ENCODE measurements around the gene SDE2. TPM values are rescaled to one million over a fixed set of nuclear protein-coding genes. Genes with fewer than 3 reads are reported as not detected.
"Not testable (repeated sequence)": the region's sequence is repeated elsewhere in the genome, so short reads cannot be mapped to it uniquely, and the experiment has no call there.

SDE2 gene
- total RNA-seq, 1 donor from 2014 or later: 22.3 TPM

DNA sequence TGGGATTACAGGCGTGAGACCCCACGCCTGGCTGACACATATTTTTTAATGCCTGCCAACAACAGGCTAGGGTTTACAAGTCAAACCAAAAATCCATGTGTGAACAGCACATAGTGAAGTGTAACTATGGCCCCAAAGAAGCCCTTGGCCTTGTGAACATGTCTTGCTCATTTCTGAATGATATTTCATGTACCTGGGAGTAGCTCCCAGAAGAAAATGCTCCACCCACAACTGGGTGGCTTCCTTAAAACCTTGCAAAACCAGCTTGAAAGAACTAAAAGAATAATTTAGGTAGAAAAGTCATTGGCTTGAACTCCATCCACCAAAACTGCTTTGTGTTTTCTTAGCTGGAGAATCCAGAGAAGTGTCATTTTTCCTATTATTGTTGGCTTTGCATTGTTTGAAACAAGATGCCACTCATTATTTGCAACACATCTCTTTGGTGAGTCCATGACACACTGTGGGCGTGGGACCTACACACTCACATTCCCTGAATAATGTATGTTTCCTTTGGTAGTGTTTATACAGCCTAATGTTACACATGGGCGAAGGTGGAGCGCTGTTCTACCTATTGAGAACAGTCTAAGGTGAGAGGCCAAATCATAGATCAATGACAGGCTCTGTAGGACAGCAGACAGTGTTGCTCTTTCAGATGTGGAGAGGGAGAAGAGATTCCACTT lies 28.5 kb upstream of the SDE2 start:
- Mint-ChIP-seq H3K36me3 (ENCODE audit: low read depth) (no peaks in the 10 kb centered on the region), H3K27ac (no peak overlapping the region), H3K4me1 (ENCODE audit: low read depth) (peaks cover 5% of the 10 kb centered on the region), H3K9me3 (no peaks in the 10 kb centered on the region), H3K27me3 (ENCODE audit: low read depth) (no peaks in the 10 kb centered on the region), H3K4me3 (ENCODE audit: low read depth) (no peak overlapping the region)
- no peak for DNase-seq (ENCODE audit: low spot score)
- intact Hi-C loops (cut with micrococcal nuclease): no loop called here

DNA sequence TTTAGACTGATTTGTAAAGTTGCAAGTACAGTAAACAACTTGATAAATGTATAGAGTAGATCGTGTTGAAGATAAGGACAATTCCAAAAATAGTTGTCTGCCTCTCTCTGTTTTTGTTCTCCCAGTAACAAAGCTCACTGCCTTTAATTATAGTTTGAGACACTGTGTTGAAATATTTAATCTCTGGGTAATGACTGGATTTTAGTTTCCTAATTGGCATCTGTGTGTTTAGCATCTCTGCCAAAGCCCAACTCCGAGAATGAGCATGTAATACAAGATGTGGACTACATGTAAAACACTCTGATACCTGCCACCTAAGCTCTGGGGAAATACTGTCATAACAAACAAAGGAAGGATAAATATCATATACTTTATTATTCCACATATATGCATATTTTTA lies 27.7 kb upstream of the SDE2 start:
- peaks cover 1% of the 10 kb centered on the region for H3K27me3 Mint-ChIP-seq (ENCODE audit: low read depth)
- no peaks in the 10 kb centered on the region for H3K36me3 Mint-ChIP-seq (ENCODE audit: low read depth)
- peaks cover 5% of the 10 kb centered on the region for H3K4me1 Mint-ChIP-seq (ENCODE audit: low read depth)
- no peaks in the 10 kb centered on the region for H3K9me3 Mint-ChIP-seq
- no peak for DNase-seq (ENCODE audit: low spot score)
- H3K4me3 Mint-ChIP-seq (ENCODE audit: low read depth): no peak overlapping the region
- intact Hi-C loops (cut with micrococcal nuclease): no loop called here
- H3K27ac Mint-ChIP-seq: no peak overlapping the region

DNA sequence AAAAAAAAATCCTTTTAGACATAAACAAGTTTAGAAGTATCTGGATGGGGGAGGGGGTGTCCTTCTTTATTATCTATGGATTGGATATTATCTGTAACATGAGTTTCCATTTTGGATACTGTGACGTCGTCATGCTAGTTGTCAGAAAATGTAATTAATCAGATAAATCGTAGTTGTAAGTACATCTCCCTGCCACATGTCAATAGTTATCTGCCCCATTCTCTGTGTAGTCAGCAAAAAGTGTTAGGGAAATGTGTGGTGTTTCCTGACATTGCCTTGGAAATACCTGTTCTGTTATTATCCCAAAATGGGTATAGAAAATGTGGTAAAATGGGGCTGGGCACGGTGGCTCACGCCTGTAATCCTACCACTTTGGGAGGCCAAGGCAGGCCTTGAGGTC lies 24.6 kb upstream of the SDE2 start:
- DNase-seq (ENCODE audit: low spot score): no peak
- intact Hi-C loops (cut with micrococcal nuclease): no loop called here
- no peaks in the 10 kb centered on the region for H3K9me3 Mint-ChIP-seq
- no peak overlapping the region for H3K4me3 Mint-ChIP-seq (ENCODE audit: low read depth)
- H3K4me1 Mint-ChIP-seq (ENCODE audit: low read depth): peaks cover 5% of the 10 kb centered on the region
- H3K27ac Mint-ChIP-seq: no peak overlapping the region
- H3K36me3 Mint-ChIP-seq (ENCODE audit: low read depth): no peaks in the 10 kb centered on the region
- peaks cover 7% of the 10 kb centered on the region for H3K27me3 Mint-ChIP-seq (ENCODE audit: low read depth)

DNA sequence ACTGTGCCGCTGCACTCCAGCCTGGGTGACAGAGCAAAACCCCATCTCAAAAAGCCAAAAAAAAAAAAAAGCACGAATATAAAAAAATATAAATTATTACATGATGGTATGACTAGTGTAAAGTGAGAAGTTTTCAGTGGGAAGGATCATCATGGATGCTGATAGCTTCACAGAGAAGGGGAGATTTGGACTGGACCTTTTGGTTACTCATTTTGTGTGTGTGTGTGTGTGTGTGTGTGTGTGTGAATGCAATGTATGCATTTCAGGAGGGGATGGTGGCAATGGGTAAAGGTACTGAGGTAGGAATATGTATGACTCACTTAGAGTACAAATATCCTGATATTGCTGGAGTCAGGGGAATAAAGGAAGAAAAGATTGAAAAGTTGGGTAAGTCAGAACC lies 22.7 kb upstream of the SDE2 start:
- intact Hi-C loops (cut with micrococcal nuclease): no loop called here
- Mint-ChIP-seq H3K9me3 (no peaks in the 10 kb centered on the region), H3K36me3 (ENCODE audit: low read depth) (no peaks in the 10 kb centered on the region), H3K27ac (no peak overlapping the region), H3K4me1 (ENCODE audit: low read depth) (peaks cover 3% of the 10 kb centered on the region), H3K4me3 (ENCODE audit: low read depth) (no peak overlapping the region), H3K27me3 (ENCODE audit: low read depth) (peaks cover 10% of the 10 kb centered on the region)
- no peak for DNase-seq (ENCODE audit: low spot score)

GRCh38 chr1:226021401-226021800 lies 22.3 kb upstream of the SDE2 start:
- Mint-ChIP-seq H3K4me1 (ENCODE audit: low read depth) (no peaks in the 10 kb centered on the region), H3K4me3 (ENCODE audit: low read depth) (no peak overlapping the region), H3K9me3 (no peaks in the 10 kb centered on the region), H3K27ac (no peak overlapping the region), H3K27me3 (ENCODE audit: low read depth) (peaks cover 13% of the 10 kb centered on the region), H3K36me3 (ENCODE audit: low read depth) (no peaks in the 10 kb centered on the region)
- intact Hi-C loops (cut with micrococcal nuclease): no loop called here
- DNase-seq (ENCODE audit: low spot score): no peak

- DNase-seq (ENCODE audit: low spot score): no peak
- Mint-ChIP-seq H3K4me1 (ENCODE audit: low read depth) (no peaks in the 10 kb centered on the region), H3K4me3 (ENCODE audit: low read depth) (no peak overlapping the region), H3K36me3 (ENCODE audit: low read depth) (no peaks in the 10 kb centered on the region), H3K9me3 (no peaks in the 10 kb centered on the region), H3K27ac (no peak overlapping the region), H3K27me3 (ENCODE audit: low read depth) (peaks cover 15% of the 10 kb centered on the region)
- intact Hi-C loops (cut with micrococcal nuclease): no loop called here
These were observed 20.4 kb upstream of the SDE2 start for GRCh38 chr1:226019572-226019971.

DNA sequence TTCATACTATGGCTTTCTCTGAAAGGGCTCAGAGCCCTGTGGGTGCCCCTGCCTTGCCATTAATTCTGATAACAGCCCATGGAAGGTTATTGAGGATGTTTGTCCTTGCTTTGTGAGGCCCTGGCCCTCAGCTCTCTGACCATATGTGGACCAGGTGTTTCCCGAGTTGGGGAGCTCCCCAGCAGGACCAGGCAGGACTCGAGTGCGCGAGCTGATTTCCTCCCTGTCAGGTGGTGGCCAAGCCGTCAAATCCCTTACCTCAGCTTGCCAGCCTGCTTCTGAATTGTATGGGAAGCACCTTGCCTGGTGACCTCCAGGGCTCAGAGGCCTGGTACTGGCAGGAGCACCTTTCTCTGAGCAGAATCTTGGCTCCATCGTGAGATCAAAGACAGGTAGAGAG lies 17.9 kb upstream of the SDE2 start:
- no peak overlapping the region for H3K27ac Mint-ChIP-seq
- no peak overlapping the region for H3K4me3 Mint-ChIP-seq (ENCODE audit: low read depth)
- DNase-seq (ENCODE audit: low spot score): no peak
- H3K4me1 Mint-ChIP-seq (ENCODE audit: low read depth): no peaks in the 10 kb centered on the region
- intact Hi-C loops (cut with micrococcal nuclease): no loop called here
- H3K27me3 Mint-ChIP-seq (ENCODE audit: low read depth): peaks cover 21% of the 10 kb centered on the region
- H3K9me3 Mint-ChIP-seq: no peaks in the 10 kb centered on the region
- H3K36me3 Mint-ChIP-seq (ENCODE audit: low read depth): no peaks in the 10 kb centered on the region

DNA sequence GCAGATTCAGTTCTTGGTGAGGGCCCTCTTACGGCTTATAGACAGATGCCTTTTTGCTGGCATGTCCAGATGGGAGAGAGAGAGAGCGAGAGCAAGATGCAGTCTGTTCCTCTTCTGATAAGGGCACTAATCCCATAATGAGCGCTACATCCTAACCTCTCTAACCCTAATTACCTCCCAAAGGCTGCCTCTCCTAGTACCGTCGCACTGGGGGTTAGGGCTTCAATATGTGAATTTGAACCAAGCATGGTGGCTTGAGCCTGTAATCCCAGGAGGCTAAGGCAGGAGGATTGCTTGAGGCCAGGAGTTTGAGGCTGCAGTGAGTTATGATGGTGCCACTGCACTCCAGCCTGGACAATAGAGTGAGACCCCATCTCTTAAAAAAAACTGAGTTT lies 10.5 kb upstream of the SDE2 start:
- DNase-seq (ENCODE audit: low spot score): no peak
- peaks cover 11% of the 10 kb centered on the region for H3K4me1 Mint-ChIP-seq (ENCODE audit: low read depth)
- no peaks in the 10 kb centered on the region for H3K36me3 Mint-ChIP-seq (ENCODE audit: low read depth)
- H3K27ac Mint-ChIP-seq: no peak overlapping the region
- peaks cover 5% of the 10 kb centered on the region for H3K27me3 Mint-ChIP-seq (ENCODE audit: low read depth)
- intact Hi-C loops (cut with micrococcal nuclease): no loop called here
- H3K4me3 Mint-ChIP-seq (ENCODE audit: low read depth): no peak overlapping the region
- H3K9me3 Mint-ChIP-seq: no peaks in the 10 kb centered on the region

GRCh38 chr1:226007126-226007892 lies 8.2 kb upstream of the SDE2 start:
- H3K27ac Mint-ChIP-seq; H3K4me3 Mint-ChIP-seq (ENCODE audit: low read depth); H3K27me3 Mint-ChIP-seq (ENCODE audit: low read depth); intact Hi-C loops (cut with micrococcal nuclease); DNase-seq (ENCODE audit: low spot score); H3K36me3 Mint-ChIP-seq (ENCODE audit: low read depth); H3K9me3 Mint-ChIP-seq: not testable (repeated sequence)
- peaks cover 25% of the 10 kb centered on the region for H3K4me1 Mint-ChIP-seq (ENCODE audit: low read depth)

DNA sequence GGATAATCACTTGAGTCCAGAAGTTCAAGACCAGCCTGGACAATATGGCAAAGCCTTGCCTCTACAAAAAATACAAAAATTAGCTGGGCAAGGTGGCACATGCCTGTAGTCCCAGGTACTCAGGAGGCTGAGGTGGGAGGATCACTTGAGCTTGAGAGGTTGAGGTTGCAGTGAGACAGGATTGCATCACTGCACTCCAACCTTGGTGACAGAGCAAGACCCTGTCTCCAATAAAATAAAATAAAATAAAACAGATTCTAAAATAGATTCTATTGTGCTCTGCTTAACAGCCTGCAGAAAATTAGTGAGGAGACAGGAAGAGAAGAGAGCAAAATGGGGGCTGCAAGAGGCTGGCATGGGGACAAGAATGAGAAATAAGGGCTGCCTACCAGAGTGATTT lies 7.5 kb upstream of the SDE2 start:
- Mint-ChIP-seq H3K4me3 (ENCODE audit: low read depth) (no peak overlapping the region), H3K36me3 (ENCODE audit: low read depth) (no peaks in the 10 kb centered on the region), H3K4me1 (ENCODE audit: low read depth) (peaks cover 31% of the 10 kb centered on the region), H3K27ac (no peak overlapping the region), H3K9me3 (no peaks in the 10 kb centered on the region), H3K27me3 (ENCODE audit: low read depth) (no peaks in the 10 kb centered on the region)
- DNase-seq (ENCODE audit: low spot score): no peak
- intact Hi-C loops (cut with micrococcal nuclease): no loop called here

DNA sequence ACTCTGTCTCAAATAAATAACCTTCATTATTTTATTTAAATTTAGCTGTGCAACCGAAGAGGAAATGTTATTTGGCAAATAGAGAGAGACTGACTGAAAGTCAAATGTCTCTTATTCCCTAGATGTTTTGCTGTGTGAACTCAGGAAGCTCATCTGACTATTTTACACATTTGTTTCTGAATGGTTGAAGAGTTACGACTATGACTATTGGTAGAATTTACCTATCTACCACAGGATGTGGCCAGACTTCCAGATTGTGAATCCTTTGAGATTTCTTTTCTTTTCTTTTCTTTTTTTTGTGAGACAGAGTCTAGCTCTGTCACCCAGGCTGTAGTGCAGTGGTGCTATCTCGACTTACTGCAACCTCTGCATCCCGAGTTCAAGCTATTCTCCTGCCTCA lies 5.3 kb upstream of the SDE2 start:
- H3K4me1 Mint-ChIP-seq (ENCODE audit: low read depth): peaks cover 33% of the 10 kb centered on the region
- H3K9me3 Mint-ChIP-seq: no peaks in the 10 kb centered on the region
- H3K36me3 Mint-ChIP-seq (ENCODE audit: low read depth): no peaks in the 10 kb centered on the region
- H3K4me3 Mint-ChIP-seq (ENCODE audit: low read depth): no peak overlapping the region
- no peak overlapping the region for H3K27ac Mint-ChIP-seq
- intact Hi-C loops (cut with micrococcal nuclease): loop anchor here (5.0 kb wide), 1 partner anchor 118 kb away; no protein-coding TSS in a partner anchor
- DNase-seq (ENCODE audit: low spot score): no peak
- H3K27me3 Mint-ChIP-seq (ENCODE audit: low read depth): no peaks in the 10 kb centered on the region

DNA sequence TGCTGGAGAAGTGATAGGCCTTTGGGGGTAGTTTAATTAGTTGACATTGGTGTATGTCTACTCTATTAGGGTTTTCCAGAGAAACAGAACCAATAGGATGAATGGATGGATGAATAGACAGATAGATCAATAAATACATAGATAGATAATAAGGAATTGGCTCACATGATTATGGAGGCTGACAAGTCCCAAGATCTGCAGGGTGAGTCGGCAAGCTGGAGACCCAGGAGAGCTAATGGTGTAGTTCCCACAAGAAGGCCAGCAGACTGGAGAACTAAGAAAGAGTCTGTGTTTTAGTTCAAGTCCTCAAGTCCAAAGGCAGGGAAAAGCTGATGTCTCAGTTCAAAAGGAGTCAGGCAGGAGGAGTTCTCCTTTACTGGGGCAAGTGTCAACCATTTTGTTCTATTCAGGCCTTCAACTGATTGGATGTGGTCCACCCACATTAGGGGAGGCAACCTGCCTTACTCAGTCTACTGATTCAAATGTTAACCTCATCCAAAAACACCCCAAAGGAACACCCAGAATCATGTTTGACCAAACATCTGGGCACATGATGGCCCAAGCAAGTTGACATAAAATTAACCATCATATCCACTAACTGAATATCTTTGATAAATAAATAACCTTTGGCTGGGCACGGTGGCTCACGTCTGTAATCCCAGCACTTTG lies 4.5 kb upstream of the SDE2 start:
- peaks cover 33% of the 10 kb centered on the region for H3K4me1 Mint-ChIP-seq (ENCODE audit: low read depth)
- peaks cover 3% of the 10 kb centered on the region for H3K36me3 Mint-ChIP-seq (ENCODE audit: low read depth)
- H3K27ac Mint-ChIP-seq: peak overlapping the region; percentile 28
- H3K9me3 Mint-ChIP-seq: no peaks in the 10 kb centered on the region
- no peaks in the 10 kb centered on the region for H3K27me3 Mint-ChIP-seq (ENCODE audit: low read depth)
- DNase-seq (ENCODE audit: low spot score): no peak
- intact Hi-C loops (cut with micrococcal nuclease): loop anchor here (5.0 kb wide), 1 partner anchor 119 kb away; no protein-coding TSS in a partner anchor
- no peak overlapping the region for H3K4me3 Mint-ChIP-seq (ENCODE audit: low read depth)
